Fibroblast of villous mesenchyme (primary cell): Measurements from ENCODE around the gene ABCA2. TPM values are rescaled to one million over a fixed set of nuclear protein-coding genes. Genes with fewer than 3 reads are reported as not detected.

Experiments
- DNase-seq: peaks from one replicate; pipeline ENCODE4 v3.0.0-alpha.2; 2010; ENCODE audit warnings: low read depth
- H3K4me3 ChIP-seq: 2 replicates; pipeline ENCODE4 v1.5.1; 2011; ENCODE audit warnings: low read depth, mild to moderate bottlenecking, low read length
- CTCF ChIP-seq: IDR thresholded peaks from 2 replicates; pipeline ENCODE4 v1.5.1; 2012; ENCODE audit warnings: low read depth, mild to moderate bottlenecking, low read length; ENCODE audit not compliant: insufficient read depth
- total RNA-seq: library from RNA; depleted of rRNA; stranded (reverse); fragments of >200 nt; gene quantifications from 2 replicates; pipeline ENCODE4 v1.2.3, GENCODE V29; 2012

Gene ABCA2
- total RNA-seq, 1 donor = 14.7 TPM

- DNase-seq = no peak
- H3K4me3 ChIP-seq = no peak within 1 kb of the TSS
- no peak for TF ChIP-seq CTCF
Observed at GRCh38 chr9:136982232-136983051, 45.6 kb downstream of the ABCA2 start, which contains the start of gene LCNL1. Gene LCNL1 (plus strand): TSS chr9:136982993. CDS start chr9:136983587, 594 bp downstream.

GRCh38 chr9:136981588-136982231, 46.3 kb downstream of the ABCA2 start:
- no peak for TF ChIP-seq CTCF
- H3K4me3 ChIP-seq = no peak overlapping the region
- no peak for DNase-seq

GRCh38 chr9:136980669-136981478, 47.2 kb downstream of the ABCA2 start:
- no peak overlapping the region for H3K4me3 ChIP-seq
- no peak for TF ChIP-seq CTCF
- DNase-seq = no peak

- no peak for TF ChIP-seq CTCF
- H3K4me3 ChIP-seq = no peak overlapping the region
- DNase-seq = no peak
Observed at GRCh38 chr9:136979769-136980587, 48.1 kb downstream of the ABCA2 start.

- no peak for TF ChIP-seq CTCF
- no peak for DNase-seq
- H3K4me3 ChIP-seq = peak overlapping the region; percentile 9
Observed at GRCh38 chr9:136978865-136979544, 49.0 kb downstream of the ABCA2 start.
